DMS53 (cell line): ENCODE data around the gene CNTN5.
"Not testable (repeated sequence)": the region's sequence is repeated elsewhere in the genome, so short reads cannot be mapped to it uniquely, and the experiment has no call there.

ENCODE experiments used
- DNase-seq: peaks from one replicate; lab custom pipeline; 2025; lab: John Stamatoyannopoulos, UW

The CNTN5 gene

DNA sequence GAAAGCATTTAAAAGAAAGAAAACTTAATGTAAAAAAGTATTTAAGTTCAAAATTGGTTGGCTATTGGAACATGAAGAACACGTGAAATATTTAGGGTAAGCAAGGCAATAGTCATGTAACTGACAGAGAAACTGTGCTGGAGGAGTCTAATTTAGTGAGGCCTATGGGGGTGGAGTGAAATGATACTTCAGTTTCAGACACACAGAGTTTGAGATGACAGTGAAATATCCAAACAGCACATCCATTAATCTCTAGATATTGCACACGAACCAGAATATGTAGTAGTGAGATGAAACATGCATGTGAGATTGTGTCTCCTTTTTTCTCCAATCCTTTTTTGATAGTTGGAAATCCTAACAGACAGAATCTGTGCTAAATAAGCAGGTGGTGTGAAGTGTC lies 739.0 kb downstream of the CNTN5 start:
- DNase-seq = no peak

DNA sequence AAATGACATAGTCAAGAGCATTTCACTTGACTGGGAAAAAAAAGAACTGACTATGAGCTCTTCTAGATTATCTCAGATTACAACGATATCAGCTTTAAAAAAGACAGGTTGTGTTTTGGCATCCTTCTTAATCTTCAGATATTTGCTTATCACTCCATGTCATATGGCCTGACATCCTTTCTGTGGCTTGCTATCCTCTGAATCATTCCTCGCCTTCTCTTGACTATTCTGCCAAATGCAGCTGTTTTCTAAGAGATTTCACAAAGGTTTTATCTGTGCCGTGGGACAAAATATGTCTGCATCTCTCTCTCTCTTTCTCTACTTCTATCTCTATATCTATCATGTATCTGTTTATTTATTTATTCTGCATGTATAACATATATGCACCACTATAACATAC lies 746.1 kb downstream of the CNTN5 start:
- DNase-seq = no peak

DNA sequence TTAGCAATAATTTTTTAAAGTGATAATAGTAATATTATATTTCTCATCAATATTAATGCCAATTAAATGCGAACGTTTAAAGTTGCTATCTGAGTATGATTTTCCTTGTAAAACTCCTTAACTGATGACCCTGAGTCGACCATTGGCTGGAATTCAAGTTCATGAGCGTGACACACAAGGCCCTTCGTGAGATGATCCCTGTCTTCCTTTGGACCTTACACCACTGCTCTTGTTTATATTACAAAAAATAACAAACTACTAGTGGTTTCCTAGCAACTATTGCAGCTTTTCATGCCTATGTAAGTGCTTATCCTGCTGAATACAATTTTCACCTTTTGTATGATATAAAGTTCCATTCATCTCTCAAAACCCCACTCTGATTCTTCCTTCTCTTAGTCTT lies 752.9 kb downstream of the CNTN5 start:
- DNase-seq = peak; percentile 85

DNA sequence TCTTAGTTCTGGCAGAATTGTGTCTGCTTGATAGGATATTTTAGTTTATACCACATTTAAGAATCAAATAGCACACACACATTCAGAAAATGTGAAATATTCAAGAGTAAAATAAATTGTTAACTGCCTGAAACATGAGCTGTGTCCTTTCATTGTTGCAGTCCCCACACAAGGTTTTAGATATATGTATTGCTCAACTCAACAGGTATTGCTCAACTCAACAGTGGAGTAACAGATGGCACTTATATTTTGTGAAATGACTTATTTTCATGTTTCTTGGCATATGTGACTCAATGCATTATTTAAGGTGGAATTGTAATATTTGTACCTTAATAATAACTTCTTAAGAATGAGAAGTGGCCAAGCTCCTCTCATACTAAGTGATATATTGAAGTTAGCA lies 760.3 kb downstream of the CNTN5 start:
- no peak for DNase-seq

DNA sequence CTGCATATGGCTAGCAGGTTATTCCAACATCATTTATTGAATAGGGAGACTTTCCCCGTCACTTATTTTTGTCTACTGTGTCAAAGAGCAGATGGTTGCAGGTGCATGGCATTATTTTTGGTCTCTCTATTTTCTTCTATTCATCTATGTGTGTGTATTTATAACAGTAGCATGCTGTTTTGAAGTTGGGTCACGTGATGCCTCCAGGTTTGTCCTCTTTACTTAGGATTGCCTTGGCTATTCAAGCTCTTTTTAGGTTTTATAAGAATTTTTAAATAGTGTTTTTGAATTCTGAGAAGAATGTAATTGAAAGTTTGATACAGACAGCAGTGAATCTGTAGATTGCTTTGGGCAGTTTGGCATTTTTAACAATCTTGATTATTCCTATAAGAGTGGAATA lies 770.6 kb downstream of the CNTN5 start:
- no peak for DNase-seq

DNA sequence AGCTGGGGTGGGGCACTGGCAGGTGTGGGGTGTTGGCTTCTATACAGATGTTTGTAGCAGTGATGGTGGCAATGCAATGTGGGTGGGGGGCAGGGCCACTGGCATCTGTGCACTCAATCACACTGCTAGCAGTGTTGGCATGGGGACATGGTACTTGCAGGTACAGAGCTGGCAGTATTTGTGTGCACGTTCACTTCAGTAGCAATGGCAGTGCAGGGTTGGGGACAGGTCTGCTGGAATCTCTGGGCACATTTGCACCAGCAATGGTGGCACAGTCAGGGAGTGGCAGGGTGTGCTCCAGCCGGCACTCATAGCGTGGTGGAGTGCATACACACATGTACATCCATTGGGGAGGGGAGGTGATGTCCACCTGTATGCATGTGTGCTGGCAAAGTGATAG lies 775.2 kb downstream of the CNTN5 start:
- no peak for DNase-seq

DNA sequence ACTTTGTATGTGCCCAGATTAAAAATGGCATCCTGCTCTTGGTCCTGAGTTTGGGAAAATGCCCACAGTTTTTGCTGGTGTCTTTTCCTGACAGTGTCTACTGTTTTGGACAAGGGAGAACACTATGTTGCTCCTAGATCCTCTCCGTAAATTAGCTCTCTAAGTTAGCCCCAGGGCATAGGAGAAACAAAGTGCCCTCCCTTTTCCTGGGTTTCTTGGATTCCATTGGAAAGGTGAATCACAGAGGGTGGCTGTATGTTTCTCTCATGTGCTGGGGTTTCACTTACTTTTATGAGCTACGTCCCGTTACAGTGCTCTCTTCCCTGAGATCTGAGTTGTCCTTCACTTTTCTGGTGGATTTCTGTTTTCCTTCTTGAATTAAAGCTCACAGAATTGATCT lies 782.8 kb downstream of the CNTN5 start:
- no peak for DNase-seq

DNA sequence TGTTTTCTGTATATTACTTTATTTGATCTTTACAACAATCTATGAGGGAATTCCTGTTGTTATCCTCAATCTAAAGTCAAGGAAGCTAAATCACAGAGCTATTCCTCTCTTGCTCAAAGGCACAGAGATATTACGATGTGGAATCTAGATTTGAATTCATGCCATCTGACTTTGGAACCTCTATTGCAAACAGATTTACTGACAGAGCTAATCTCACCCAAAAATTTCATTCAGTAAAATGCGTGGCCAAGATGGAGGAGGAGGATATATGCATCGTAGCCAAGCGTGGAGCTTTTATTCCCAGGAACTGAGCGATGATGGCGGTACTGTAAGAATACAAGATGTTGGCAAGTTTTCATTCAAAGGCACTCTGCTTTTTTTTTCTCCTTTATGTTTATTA lies 791.8 kb downstream of the CNTN5 start:
- DNase-seq = no peak

DNA sequence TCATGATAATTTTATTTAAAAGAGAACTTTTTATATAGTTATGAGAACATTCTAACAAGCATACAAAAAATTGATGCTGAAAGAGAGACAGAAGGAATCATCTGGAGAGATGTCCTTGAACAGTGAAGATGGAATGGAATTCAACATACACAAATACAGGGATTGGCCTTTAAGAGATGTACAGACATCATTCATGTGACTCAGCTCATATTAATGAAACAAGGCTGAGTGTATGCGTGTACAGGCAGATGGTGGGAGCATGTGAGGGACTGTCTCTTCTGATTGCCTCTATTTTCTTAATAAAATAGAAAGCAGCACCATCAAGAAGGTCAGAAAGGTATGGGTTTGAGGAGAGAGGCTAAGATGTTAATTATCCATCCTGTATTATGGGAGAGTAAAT lies 793.3 kb downstream of the CNTN5 start:
- no peak for DNase-seq

DNA sequence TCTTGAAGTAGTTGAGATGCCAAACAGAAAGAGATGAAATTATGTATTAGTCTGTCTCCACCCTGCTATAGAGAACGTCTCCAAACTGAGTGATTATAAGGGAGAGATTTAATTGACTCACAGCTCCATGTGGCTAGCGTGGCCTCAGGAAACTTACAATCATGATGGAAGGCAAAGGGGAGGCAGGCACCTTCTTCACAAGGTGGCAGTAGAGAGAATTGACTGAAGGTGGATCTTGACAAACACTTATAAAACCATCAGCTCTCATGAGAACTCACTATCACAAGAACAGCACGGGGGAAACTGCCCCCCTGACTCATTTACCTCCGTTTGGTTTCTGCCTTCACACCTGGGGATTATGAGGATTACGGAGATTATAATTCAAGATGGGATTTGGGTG lies 794.0 kb downstream of the CNTN5 start:
- peak; percentile 28 for DNase-seq

DNA sequence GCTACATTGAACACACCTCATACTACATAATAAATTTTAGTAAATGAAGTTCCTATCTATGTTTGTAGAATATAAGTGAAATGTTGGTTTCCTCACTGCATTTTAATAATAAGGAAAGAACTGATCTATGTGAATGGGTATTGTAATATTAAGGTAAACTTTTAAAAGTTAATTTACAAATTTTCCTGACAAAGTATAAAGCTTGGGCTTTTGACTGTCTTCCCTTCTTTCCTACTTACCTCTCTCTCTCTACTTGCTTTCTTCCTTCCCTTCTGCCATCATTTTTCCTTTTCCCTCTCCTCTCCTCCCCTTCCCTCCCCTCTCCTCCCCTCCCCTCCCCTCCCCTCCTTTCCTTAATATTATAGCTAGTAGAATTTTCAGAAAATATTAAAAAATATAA lies 798.2 kb downstream of the CNTN5 start:
- no peak for DNase-seq

DNA sequence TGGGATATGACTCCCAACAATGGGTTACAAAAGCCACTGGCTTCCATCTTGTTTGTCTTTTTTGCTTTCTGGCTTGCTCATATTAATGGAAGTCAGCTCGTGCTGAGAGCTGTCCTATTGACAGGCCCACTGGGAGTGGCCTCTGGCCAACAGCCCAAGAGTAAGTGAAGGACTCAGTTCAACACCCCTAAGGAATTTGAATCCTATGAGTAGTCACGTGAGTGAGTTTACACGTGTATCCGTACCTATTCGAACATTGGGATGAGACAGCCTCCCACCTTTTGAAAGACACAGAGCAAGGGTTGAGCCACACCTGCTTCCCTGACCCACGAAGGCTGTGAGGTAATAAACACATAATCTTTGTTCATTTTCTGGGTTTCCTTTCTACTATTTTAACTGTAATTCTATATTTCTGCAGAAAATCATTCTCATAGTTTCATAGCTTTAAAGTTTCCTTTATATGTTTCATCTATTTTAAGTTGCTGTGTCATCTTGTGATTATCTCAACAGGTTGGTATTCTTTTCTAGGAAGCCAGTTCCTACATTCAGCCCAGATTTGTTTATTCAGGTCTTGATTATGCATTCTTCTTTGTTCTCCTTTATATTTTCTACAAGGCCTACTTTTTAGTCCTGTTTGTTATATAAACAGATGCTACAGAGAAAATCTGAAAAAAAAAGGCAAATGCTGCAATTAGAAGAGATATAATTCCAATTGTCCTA lies 802.3 kb downstream of the CNTN5 start:
- peak; percentile 39 for DNase-seq

DNA sequence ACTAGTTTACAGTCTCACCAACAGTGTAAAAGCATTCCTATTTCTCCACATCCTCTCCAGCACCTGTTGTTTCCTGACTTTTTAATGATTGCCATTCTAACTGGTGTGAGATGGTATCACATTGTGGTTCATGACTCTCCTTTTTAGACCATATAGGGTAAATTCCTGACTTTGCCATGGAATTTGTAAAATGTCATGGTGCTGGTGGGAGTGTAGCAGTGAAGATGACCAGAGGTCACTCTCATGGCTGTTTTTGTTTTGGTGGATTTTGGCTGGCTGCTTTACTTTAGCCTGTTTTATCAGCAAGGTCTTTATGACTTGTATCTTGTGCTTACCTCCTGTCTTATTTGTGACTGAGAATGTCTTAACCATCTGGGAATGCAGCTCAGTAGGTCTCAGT lies 816.0 kb downstream of the CNTN5 start:
- DNase-seq = not testable (repeated sequence)

DNA sequence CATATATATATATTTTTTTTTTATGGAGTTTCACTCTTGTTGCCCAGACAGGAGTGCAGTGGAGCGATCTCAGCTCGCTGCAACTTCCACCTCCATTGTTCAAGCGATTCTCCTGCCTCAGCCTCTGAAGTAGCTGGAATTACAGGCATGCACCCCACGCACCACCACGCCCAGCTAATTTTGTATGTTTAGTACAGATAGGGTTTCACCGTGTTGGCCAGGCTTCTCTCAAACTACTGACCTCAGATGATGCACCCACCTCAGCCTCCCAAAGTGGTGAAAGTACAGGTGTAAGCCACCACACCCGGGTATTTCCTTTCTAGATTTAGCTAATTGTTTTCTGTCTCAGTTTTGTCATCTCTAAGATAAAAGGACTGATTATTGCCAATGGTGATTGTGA lies 821.1 kb downstream of the CNTN5 start:
- DNase-seq = no peak

DNA sequence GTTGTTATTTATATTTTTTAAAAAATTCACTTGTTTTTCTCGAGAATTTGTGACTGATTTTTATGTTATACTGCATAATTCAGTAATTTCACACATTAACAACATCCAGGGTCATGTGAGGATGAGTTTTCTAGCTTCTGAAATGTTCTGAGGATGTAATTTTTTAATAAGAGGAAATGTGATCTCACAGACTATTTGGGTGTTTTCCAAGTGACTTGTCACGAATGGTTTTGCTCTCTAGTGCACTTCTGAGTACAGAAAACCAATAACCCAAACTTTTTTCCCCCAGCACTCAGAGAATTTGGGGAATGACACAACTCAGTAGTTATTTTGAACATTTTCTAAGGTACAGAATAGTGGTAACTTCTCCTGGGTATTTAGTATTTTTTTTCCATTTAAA lies 845.2 kb downstream of the CNTN5 start:
- no peak for DNase-seq

DNA sequence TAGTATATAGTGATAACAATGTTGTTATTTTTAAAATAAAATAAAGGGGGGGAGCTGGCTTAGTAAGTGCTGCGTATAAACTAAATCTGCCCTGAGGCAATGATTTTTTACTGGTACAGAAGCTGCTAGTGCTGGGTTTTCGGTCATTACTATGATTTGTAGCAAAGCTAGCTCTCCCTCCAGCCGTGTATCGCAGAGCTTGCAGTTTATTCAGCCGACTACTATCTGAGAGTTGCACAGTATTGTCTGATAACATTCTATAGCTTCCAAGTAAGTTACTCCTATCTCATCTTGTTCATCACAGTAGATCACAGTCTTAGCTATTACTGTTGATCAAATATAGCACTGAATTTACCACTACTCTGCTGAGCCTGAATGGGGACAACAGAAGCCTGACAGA lies 860.9 kb downstream of the CNTN5 start:
- DNase-seq = no peak

DNA sequence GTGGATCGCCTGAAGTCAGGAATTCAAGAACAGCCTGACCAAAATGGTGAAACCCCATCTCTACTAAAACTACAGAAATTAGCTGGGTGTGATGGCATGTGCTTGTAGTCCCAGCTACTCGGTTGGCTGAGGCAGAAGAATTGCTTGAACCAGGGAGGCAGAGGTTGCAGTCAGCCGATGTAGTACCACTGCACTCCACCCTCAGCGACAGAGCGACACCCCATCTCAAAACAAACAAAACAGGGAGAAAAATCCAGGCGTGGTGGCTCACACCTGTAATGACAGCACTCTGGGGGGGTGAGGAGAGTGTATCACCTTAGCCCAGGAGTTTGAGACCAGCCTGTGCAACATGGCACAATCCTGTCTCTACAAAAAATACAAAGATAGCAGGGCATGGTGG lies 864.0 kb downstream of the CNTN5 start:
- DNase-seq = no peak

DNA sequence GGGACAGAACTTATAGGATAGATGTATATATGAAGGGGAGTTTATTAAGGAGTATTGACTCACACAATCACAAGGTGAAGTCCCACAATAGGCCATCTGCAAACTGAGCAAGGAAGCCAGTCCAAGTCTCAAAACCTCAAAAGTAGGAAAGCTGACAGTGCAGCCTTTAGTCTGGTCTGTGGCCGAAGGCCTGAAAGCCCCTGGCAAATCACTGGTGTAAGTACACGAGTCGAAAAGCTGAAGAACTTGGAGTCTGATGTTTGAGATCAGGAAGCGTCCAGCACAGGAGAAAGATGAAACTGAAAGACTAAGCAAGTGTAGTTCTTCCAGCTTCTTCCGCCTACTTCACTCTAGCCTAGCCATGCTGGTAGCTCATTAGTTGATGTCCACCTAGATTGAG lies 866.7 kb downstream of the CNTN5 start:
- no peak for DNase-seq

DNA sequence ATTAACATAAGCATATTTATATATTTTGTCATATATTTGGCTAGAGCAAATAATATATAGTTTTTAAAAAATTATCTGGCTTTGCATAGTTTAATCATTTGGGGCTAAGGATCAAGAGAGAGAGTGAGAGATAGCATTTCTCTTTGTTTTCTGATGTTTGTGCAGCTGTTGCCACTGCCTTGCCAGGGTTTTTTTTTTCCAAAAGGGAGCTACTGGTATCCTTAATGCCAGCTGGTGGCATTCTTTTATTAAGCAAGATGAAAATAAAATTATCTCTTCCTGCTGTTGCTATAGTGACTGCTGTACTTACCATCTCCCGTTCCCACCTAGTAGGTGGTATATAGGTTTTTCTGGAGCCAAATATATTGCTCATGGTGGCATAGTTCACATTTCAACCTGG lies 873.1 kb downstream of the CNTN5 start:
- peak; percentile 89 for DNase-seq

DNA sequence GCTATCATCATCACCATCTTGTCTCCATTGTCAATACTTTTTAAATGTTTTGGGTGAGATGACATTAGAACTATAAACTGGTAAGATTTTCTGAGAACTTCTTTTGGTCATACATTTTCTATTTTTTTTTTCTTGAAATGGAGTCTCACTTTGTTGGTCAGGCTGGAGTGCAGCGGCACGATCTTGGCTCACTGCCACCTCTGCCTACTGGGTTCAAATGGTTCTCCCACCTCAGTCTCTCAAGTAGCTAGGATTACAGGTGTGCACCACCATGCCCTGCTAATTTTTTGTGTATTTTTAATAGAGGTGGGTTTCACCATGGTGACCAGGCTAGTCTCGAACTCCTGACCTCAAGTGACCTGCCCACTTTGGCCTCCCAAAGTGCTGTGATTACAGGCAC lies 880.4 kb downstream of the CNTN5 start:
- DNase-seq = no peak

DNA sequence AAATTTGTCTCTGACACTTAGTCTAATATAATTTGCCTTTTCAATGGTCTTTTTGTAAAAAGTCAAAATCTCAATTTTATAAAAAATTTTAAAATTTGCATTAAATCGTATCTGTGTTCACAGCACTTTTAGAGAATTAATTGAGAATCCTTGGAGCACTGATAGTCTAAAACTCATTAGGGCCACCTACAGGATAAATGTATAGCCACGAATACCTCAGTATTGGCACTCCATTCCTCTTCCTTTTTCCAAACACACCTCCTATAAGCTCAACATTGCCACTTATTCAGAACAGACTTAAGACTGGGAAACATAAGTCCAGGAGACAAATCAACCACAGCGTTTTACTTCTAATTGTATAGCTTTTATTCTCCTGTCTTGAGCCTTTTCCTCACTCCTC lies 890.4 kb downstream of the CNTN5 start:
- DNase-seq = peak; percentile 61

DNA sequence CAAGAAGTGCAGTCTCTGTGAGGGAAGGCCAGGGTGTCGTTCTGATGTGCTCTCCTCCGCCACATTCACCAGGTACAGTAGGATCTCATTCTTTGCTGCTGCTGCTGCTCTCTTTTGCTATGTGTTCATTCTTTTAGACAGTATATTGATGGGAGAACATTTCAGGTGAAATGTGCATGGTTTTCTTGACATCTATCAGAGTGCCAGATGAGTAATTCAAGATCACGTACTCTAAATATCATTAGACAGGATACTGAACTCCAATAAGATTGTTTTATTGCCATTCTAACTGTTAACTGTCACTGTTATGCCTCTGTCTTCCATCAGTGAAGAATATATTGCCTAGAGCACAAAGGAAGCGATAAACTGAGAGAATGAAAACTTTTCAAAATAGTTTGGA lies 895.3 kb downstream of the CNTN5 start:
- DNase-seq = no peak

DNA sequence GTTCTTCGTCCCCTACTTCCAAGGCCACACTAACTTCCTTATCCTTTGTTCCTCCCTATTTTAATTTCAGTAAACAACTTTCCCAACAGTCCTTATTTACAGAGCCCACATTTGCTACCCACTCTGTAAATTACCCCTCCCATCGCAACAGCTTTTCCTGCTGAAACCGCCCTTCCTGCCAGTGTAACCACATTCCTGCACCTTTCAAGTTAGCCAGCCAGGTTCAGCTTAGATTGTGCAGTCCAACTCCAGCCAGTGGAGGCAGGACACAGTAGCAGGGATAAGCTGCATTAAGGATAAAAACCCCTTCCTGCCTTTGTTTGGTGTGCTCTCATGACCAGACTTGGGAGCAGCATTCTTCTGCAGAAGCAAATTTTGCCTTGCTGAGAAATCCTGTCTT lies 898.0 kb downstream of the CNTN5 start:
- DNase-seq = peak; percentile 50

DNA sequence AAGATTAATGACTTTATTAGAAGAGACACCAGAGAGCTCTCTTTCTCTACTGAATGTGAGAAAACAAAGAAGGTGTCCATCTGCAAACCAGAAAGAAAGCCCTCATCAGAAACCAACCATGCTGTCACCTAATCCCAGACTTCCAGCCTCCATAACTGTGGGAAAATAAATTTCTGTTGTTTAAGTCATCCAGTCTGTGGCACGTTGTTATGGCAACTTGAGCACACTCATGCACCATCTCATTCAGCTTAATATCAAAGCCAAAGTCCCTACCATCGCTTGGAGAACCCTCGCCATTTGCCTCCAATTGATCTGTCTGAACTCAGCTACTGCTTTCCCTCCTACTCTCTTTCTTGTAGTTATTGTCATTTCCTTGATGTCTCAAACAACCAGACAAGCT lies 900.2 kb downstream of the CNTN5 start:
- no peak for DNase-seq

DNA sequence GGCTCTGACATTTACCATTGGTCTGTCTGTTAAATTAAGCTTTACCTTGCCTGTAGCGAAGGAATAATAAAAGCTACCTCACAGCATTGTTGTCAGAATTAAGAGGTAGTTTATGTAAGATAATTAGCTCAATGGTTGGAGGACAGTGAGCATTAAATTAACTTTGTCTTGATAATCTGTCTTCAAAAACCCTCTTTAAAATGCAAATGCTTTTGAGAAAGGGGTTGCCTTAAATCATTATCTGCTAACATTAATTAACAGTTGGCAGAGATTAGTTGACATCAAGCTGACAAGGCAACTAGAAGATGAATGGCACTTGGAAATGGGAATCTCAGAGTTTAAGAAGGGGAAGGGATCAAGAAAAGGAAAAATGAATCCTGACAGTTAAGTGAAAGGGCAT lies 905.2 kb downstream of the CNTN5 start:
- DNase-seq = no peak
